Endothelial cell of umbilical vein (primary cell): ENCODE data around the gene RTN4. TPM values are rescaled to one million over a fixed set of nuclear protein-coding genes. Genes with fewer than 3 reads are reported as not detected.

Source experiments
- BruUV-seq: library from RNA; stranded (reverse); fragments of 400-500 nt; replicated peaks from 2 replicates; lab custom pipeline; 2021; lab: Mats Ljungman, UMichigan
- CTCF ChIA-PET: fragments of 300-600, 350-600 bp; sonication (Branson Sonifier 250); formaldehyde crosslinking; loops from one replicate; lab custom pipeline; 2021; ENCODE audit warnings: antibody characterized with exemption, inconsistent platforms; lab: Charles Lee
- POLR2A ChIA-PET: fragments of 300-600, 350-600 bp; sonication (Branson Sonifier 250); formaldehyde crosslinking; loops from one replicate; lab custom pipeline; 2021; ENCODE audit warnings: antibody characterized with exemption, inconsistent platforms; lab: Charles Lee
- DNase-seq: peaks from one replicate; pipeline ENCODE4 v3.0.0-alpha.2; 2011; ENCODE audit warnings: low read depth, low spot score
- FAIRE-seq: peaks from 2 replicates; lab custom pipeline; 2011; peaks lifted over from hg19 to GRCh38; lab: Jason Lieb, UNC
- H2AFZ ChIP-seq: 2 replicates; pipeline ENCODE4 v1.6.0; 2012; ENCODE audit warnings: low read depth, low read length, control low read depth, inconsistent platforms
- H3K27ac ChIP-seq: 2 replicates; pipeline ENCODE4 v1.5.1; 2011; ENCODE audit warnings: low read depth, mild to moderate bottlenecking, control low read depth, low read length, moderate library complexity; ENCODE audit not compliant: insufficient read depth
- H3K27me3 ChIP-seq, 2 experiments: 2 replicates each; pipeline versions ENCODE4 v1.6.0 to v1.6.1; 2011; ENCODE audit warnings: low read length in 2 of 2, mixed read lengths in 1 of 2; ENCODE audit not compliant: control insufficient read depth in 2 of 2, insufficient read depth in 2 of 2
- H3K36me3 ChIP-seq, 2 experiments: 2 replicates in 1 of 2; 3 replicates in 1 of 2; pipeline ENCODE4 v1.5.1; 2011; ENCODE audit warnings: low read length in 2 of 2, mild to moderate bottlenecking in 1 of 2, moderate library complexity in 1 of 2; ENCODE audit not compliant: control insufficient read depth in 2 of 2, insufficient read depth in 2 of 2; ENCODE audit errors: extremely low read depth in 1 of 2
- H3K4me1 ChIP-seq: 3 replicates; pipeline ENCODE4 v1.5.1; 2011; ENCODE audit warnings: mild to moderate bottlenecking, low read length; ENCODE audit not compliant: control insufficient read depth, insufficient read depth; ENCODE audit errors: extremely low read depth
- H3K4me2 ChIP-seq: 2 replicates; pipeline ENCODE4 v1.6.1; 2011; ENCODE audit warnings: low read length, control low read depth, mixed read lengths; ENCODE audit not compliant: insufficient read depth
- H3K4me3 ChIP-seq, 3 experiments: fragments of 200-600 bp in 1 of 3; sonication (generic), shearing (Covaris generic) in 1 of 3; replicated peaks in 1 of 3; 2 replicates each; pipeline ENCODE4 v1.5.1; 2011 to 2016; ENCODE audit warnings: control low read depth in 3 of 3, low read length in 3 of 3, mild to moderate bottlenecking in 2 of 3, inconsistent platforms in 1 of 3, low read depth in 1 of 3, moderate library complexity in 1 of 3; ENCODE audit not compliant: insufficient read depth in 1 of 3
- H3K79me2 ChIP-seq: 2 replicates; pipeline ENCODE4 v1.6.0; 2012; ENCODE audit warnings: low read length, inconsistent platforms; ENCODE audit not compliant: control insufficient read depth, insufficient read depth
- H3K9ac ChIP-seq: replicated peaks from 2 replicates; pipeline ENCODE3; 2011; ENCODE audit warnings: low read length, control low read depth; ENCODE audit not compliant: insufficient read depth; ENCODE audit errors: extremely low read depth
- H3K9me1 ChIP-seq: replicated peaks from 3 replicates; pipeline ENCODE4 v1.6.0; 2011; ENCODE audit warnings: mild to moderate bottlenecking, low read length; ENCODE audit not compliant: control insufficient read depth, insufficient read depth; ENCODE audit errors: extremely low read depth
- H3K9me3 ChIP-seq: replicated peaks from 2 replicates; pipeline ENCODE4 v1.5.1; 2012; ENCODE audit warnings: low read length, inconsistent platforms; ENCODE audit not compliant: control insufficient read depth, insufficient read depth
- H4K20me1 ChIP-seq: replicated peaks from 2 replicates; pipeline ENCODE3; 2011; ENCODE audit warnings: mild to moderate bottlenecking, low read length; ENCODE audit not compliant: control insufficient read depth, insufficient read depth; ENCODE audit errors: extremely low read depth
- EZH2 ChIP-seq: IDR thresholded peaks from 2 replicates; pipeline ENCODE4 v1.6.1; 2012; ENCODE audit warnings: borderline replicate concordance, low read depth, mild to moderate bottlenecking, moderate library complexity, low read length, inconsistent platforms; ENCODE audit not compliant: severe bottlenecking
- FOS ChIP-seq: IDR thresholded peaks from 2 replicates; pipeline ENCODE4 v1.6.1; 2011; ENCODE audit warnings: mild to moderate bottlenecking, low read length, moderate library complexity, borderline replicate concordance; ENCODE audit not compliant: insufficient read depth
- GATA2 ChIP-seq: IDR thresholded peaks from 2 replicates; pipeline ENCODE4 v1.7.0; 2011; ENCODE audit warnings: low read depth, mild to moderate bottlenecking, moderate library complexity, mixed read lengths, low read length; ENCODE audit not compliant: insufficient read length, insufficient read depth
- JUN ChIP-seq: IDR thresholded peaks from 2 replicates; pipeline ENCODE4 v1.6.1; 2011; ENCODE audit warnings: borderline replicate concordance, low read depth; ENCODE audit not compliant: insufficient read length, insufficient read depth
- MAX ChIP-seq: IDR thresholded peaks from 2 replicates; pipeline ENCODE4 v1.6.1; 2011; ENCODE audit not compliant: insufficient read depth, insufficient read length
- MYC ChIP-seq: IDR thresholded peaks from one replicate; pipeline ENCODE4 v1.6.1; 2011; ENCODE audit warnings: mild to moderate bottlenecking, low read depth, low read length
- POLR2A ChIP-seq: IDR thresholded peaks from 2 replicates; pipeline ENCODE4 v1.6.1; 2012; ENCODE audit warnings: low read depth, mild to moderate bottlenecking, control low read depth, low read length
- POLR2AphosphoS5 ChIP-seq: IDR thresholded peaks from 2 replicates; pipeline ENCODE4 v1.6.1; 2012; ENCODE audit warnings: low read depth, mild to moderate bottlenecking, control low read depth, low read length, moderate library complexity; ENCODE audit not compliant: insufficient read depth
- dilution Hi-C: fragments of 300-500 bp; cut with MboI; formaldehyde crosslinking; loops from one replicate; pipeline ENCODE4 v1.15.0; 2019; ENCODE audit warnings: low sequenced_read_pairs; ENCODE audit not compliant: extremely low pct_ligation_motif_present
- intact Hi-C: fragments of 100-400 bp; cut with micrococcal nuclease; formaldehyde crosslinking; loops from one replicate; pipeline ENCODE4 v1.10.0; 2022
- polyA plus RNA-seq, 4 experiments: library from polyadenylated mRNA; depleted of rRNA in 3 of 4; stranded (reverse) in 3 of 4; unstranded in 1 of 4; fragments of >200 nt; gene quantifications; 2 replicates each; pipeline versions ENCODE4 v1.2.1 to v1.2.3, GENCODE V29; 2011 to 2012; ENCODE audit warnings: missing spikeins in 1 of 4
- total RNA-seq: library from RNA; stranded (reverse); gene quantifications from 2 replicates; pipeline ENCODE4 v1.2.3, GENCODE V29; 2021
- TF ChIP-seq, protein P1 (sequence below), 2 donors: IDR thresholded peaks; 1 replicate in 1 of 2; 2 replicates in 1 of 2; pipeline ENCODE4 v1.5.1; 2011; ENCODE audit warnings: low read length in 2 of 2, mild to moderate bottlenecking in 2 of 2, moderate library complexity in 2 of 2, control low read depth in 1 of 2, inconsistent platforms in 1 of 2, low read depth in 1 of 2; ENCODE audit not compliant: insufficient read depth in 1 of 2; ENCODE audit errors: extremely low read depth in 1 of 2

The RTN4 gene
- total and polyA plus RNA-seq, 2 donors (not counting 3 experiments of a cell fraction or from before 2014, with no cell fraction given) = 253 to 486 TPM

GRCh38 chr2:54936766-54937165 is 113.5 kb downstream of the RTN4 start:
- H4K20me1 ChIP-seq = no peaks in the 10 kb centered on the region
- no TSS peak for BruUV-seq
- no peak overlapping the region for H3K4me3 ChIP-seq
- no peak overlapping the region for H3K4me2 ChIP-seq
- no peak overlapping the region for H2AFZ ChIP-seq
- FAIRE-seq (no peak), DNase-seq (no peak)
- no peak for TF ChIP-seq FOS
- TF ChIP-seq, protein P1, sequence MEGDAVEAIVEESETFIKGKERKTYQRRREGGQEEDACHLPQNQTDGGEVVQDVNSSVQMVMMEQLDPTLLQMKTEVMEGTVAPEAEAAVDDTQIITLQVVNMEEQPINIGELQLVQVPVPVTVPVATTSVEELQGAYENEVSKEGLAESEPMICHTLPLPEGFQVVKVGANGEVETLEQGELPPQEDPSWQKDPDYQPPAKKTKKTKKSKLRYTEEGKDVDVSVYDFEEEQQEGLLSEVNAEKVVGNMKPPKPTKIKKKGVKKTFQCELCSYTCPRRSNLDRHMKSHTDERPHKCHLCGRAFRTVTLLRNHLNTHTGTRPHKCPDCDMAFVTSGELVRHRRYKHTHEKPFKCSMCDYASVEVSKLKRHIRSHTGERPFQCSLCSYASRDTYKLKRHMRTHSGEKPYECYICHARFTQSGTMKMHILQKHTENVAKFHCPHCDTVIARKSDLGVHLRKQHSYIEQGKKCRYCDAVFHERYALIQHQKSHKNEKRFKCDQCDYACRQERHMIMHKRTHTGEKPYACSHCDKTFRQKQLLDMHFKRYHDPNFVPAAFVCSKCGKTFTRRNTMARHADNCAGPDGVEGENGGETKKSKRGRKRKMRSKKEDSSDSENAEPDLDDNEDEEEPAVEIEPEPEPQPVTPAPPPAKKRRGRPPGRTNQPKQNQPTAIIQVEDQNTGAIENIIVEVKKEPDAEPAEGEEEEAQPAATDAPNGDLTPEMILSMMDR (IDR thresholded peaks at IDR 0.05; ENCODE audit: extremely low read depth in 1 of 2, insufficient read depth in 1 of 2, low read depth in 1 of 2, low read length in 2 of 2) = no peak
- TF ChIP-seq GATA2 = no peak
- TF ChIP-seq POLR2A = no peak
- no peak for TF ChIP-seq EZH2
- no peak for TF ChIP-seq MYC
- TF ChIP-seq MAX = no peak
- TF ChIP-seq POLR2AphosphoS5 = no peak
- no peak for TF ChIP-seq JUN
- intact Hi-C loops (no loop called here), dilution Hi-C loops (no loop called here)
- no peak overlapping the region for H3K27ac ChIP-seq
- no peaks in the 10 kb centered on the region for H3K9me1 ChIP-seq
- peaks cover 6 to 9% of the 10 kb centered on the region in 2 experiments for H3K27me3 ChIP-seq
- ChIA-PET CTCF (no interaction called here), POLR2A (no interaction called here)
- no peaks in the 10 kb centered on the region for H3K4me1 ChIP-seq
- H3K9ac ChIP-seq = no peak overlapping the region
- no peaks in the 10 kb centered on the region for H3K79me2 ChIP-seq
- H3K9me3 ChIP-seq = no peaks in the 10 kb centered on the region
- H3K36me3 ChIP-seq = no peaks in the 10 kb centered on the region
